Urinary bladder (tissue), 4 donors: ENCODE results near the gene STEAP1B. TPM values are rescaled to one million over a fixed set of nuclear protein-coding genes. Genes with fewer than 3 reads are reported as not detected.

Experiments
- DNase-seq: peaks from one replicate; pipeline ENCODE4 v3.0.0-alpha.2; 2015; ENCODE audit errors: extremely low spot score
- H3K27ac ChIP-seq: one replicate; pipeline ENCODE4 v1.5.1; 2013; ENCODE audit warnings: low read depth, mild to moderate bottlenecking, moderate library complexity
- H3K36me3 ChIP-seq: one replicate; pipeline ENCODE4 v1.6.1; 2013; ENCODE audit warnings: mild to moderate bottlenecking, moderate library complexity; ENCODE audit not compliant: insufficient read depth
- H3K4me1 ChIP-seq: one replicate; pipeline ENCODE4 v1.6.1; 2013; ENCODE audit warnings: mild to moderate bottlenecking, moderate library complexity; ENCODE audit not compliant: insufficient read depth
- H3K4me3 ChIP-seq: one replicate; pipeline ENCODE4 v1.5.1; 2013; ENCODE audit warnings: low read depth, low read length
- WGBS: extraction: QIAGEN DNeasy Blood & Tissue Kit; methylation state at CpG from one replicate; pipeline ENCODE4 v1.1.7; 2013; 5-methylcytosine and 5-hydroxymethylcytosine counted together
- polyA plus RNA-seq: library from polyadenylated mRNA; stranded (reverse); fragments of 200-250 nt; gene quantifications from one replicate; pipeline ENCODE4 v1.2.3, GENCODE V29; 2013
- total RNA-seq: library from RNA; depleted of rRNA; stranded (reverse); fragments of >200 nt; gene quantifications from one replicate; pipeline ENCODE4 v1.2.3, GENCODE V29; 2014
- donor health status: healthy with polysubstance abuse.
- donor health status: healthy.

Gene STEAP1B
- total and polyA plus RNA-seq, 2 donors = 0.43 to 3.2 TPM

DNA sequence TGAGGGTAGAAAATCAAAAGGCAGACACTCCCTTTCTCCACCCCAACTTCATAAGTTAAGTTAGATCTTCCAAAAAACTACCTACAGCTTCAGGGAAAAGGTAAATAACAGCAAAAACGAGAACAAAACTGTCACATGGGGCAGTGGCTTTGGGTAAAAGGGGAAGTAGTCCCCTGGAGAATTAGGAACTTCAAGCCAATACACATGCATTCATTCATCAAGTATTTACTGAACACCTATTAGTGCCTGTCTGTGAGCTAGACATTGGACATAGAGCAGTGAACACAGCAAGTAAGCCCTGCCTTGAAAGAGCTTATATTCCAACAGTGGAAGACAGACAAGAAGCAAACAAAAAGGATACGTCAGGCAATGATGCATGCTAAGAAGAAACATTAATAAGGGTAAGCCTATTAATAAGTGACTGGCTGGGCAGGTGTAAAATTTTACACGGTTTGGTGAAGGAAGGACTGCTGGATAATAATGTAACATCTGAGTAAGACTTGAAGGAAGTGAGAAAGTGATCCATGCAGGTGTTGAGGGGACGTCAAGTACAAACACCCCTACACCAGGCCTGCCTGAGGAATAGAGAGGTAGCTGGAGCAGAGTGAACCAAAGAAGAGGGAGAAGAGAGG lies 73.4 kb downstream of the STEAP1B start:
- no peak overlapping the region for H3K27ac ChIP-seq
- WGBS = 65% methylated on average over 4 of the region's 4 CpGs
- no peaks in the 10 kb centered on the region for H3K4me1 ChIP-seq
- DNase-seq = no peak
- no peak overlapping the region for H3K4me3 ChIP-seq
- no peaks in the 10 kb centered on the region for H3K36me3 ChIP-seq

DNA sequence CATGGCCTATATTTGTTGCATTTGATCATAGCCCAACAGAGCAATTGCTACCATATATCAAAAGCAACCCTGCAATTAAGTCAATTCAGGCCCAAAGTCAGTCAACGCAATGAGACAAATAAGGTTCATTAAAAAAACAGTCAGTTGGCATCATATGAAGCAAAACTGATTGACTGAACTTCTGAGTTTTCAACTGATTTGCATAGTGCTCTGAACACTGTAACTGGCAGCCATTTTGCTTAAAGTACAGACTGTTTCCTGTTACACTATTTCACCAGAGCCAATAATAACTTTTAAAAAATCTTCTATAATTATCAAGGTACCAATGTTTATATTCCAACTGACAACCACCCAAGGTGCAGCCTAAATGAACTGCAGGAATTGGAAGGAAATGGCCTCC lies 74.6 kb downstream of the STEAP1B start:
- Histone ChIP-seq H3K36me3 (no peaks in the 10 kb centered on the region), H3K4me3 (no peak overlapping the region), H3K4me1 (no peaks in the 10 kb centered on the region), H3K27ac (no peak overlapping the region)
- no peak for DNase-seq
- 99% methylated on average over 1 of the region's 1 CpG for WGBS

DNA sequence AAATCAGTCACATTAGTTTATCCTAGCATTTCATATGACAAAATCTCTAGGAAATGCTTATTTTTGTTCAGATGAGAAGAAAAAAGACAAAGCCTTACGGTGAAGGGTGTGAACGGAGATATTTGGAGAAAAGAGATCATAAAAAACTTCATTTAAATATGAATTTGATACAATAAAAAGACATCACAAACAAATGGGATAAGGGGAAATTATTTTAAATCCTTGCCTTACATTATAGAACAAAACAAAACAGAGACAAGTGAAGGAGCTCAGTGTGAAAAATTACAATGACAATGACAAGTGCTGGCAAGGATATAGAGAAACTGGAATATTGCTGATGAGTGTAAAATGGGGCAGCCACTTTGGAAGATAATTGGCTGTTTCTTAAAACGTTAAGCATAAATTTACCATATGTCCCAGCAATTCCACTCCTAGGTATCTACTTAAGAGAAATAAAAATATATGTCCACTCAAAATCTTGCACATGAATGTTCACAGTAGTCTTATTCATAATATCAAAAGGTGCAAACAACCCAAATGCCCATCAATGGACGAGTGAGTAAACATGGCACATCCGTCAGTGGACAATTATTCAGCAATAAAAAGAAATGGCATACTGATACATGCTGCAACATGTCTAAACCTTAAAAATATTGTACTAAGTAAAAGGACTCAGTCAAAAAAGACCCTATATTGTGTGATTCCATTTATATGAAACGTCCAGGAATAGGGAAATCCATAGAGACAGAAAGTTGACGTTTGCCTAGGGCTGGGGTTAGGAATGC lies 77.0 kb downstream of the STEAP1B start:
- Histone ChIP-seq H3K4me3 (no peak overlapping the region), H3K4me1 (no peaks in the 10 kb centered on the region), H3K27ac (no peak overlapping the region), H3K36me3 (no peaks in the 10 kb centered on the region)
- 71% methylated on average over 7 of the region's 7 CpGs for WGBS
- no peak for DNase-seq

DNA sequence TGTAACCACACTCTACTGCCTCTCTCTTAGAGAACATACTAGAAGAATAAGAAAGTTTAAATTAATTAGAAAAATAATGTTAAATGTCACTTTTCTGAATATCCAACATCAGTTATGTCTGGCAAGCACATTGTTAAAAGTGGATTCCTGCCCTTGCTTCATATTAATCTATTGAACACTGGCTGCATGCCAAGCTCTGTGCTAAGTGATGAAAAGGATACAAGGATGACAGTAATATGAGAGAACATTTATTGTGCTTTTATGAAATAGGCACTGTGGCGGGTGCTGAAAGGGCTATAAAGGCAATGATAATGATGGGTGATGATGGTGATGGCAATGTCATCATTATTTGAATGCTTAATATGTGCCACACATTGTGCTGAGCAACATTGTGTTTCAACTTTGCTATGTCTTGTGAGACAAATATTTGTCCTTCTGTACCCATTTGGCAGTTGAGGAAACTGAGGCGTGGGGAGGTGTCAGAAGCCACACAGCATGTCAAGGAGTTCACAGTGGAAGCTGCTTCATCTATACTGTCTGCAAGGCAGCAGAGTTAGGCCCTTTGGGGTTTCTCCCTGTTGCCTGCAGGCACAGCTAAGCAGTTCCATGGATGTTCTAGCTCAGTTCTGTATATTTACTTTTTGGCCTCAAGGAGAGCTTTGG lies 78.9 kb downstream of the STEAP1B start:
- WGBS = 61% methylated on average over 2 of the region's 2 CpGs
- DNase-seq = no peak
- no peaks in the 10 kb centered on the region for H3K4me1 ChIP-seq
- no peak overlapping the region for H3K27ac ChIP-seq
- no peaks in the 10 kb centered on the region for H3K36me3 ChIP-seq
- H3K4me3 ChIP-seq = no peak overlapping the region

DNA sequence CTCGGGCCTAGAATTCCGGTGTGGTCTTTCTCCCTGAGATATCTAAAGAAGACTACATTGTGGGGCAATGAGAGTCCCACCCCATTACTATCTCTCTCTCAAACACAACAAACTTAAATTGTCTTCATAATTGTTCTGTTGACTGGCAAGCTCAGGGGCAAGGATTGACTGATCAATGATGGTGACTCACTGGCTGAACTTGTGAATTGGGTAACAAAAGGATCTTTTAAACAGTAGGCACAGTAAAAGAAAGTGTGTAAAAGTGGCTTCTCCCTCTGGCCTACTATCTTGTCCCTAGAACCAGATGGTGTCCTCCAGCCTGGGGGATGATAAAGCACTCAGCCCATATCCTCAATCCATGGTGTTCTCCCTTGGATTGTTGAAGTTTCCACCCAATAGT lies 80.0 kb downstream of the STEAP1B start:
- no peak overlapping the region for H3K4me3 ChIP-seq
- no peaks in the 10 kb centered on the region for H3K4me1 ChIP-seq
- WGBS = 98% methylated on average over 2 of the region's 2 CpGs

DNA sequence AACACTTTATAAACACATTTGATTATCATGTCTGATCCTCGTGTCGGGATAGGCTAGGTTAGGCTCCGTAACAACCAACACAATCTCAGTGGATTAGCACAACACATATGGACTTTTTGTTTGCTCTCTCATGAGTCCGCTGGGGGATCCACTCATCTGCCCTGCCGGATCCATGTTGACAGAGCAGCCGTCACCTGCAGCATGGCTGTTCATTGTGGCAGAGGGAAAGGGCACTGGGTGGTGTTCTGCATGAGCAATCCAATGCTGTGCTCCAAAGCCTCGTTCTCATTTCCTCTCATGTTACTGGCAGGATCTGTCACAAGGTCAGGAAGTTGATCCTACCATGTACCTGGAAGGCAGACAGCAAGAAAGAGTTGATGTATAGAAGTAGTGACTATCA lies 80.5 kb downstream of the STEAP1B start:
- WGBS = 91% methylated on average over 7 of the region's 7 CpGs
- no peak for DNase-seq
- H3K4me3 ChIP-seq = no peak overlapping the region
- H3K4me1 ChIP-seq = no peaks in the 10 kb centered on the region
- H3K36me3 ChIP-seq = no peaks in the 10 kb centered on the region
- no peak overlapping the region for H3K27ac ChIP-seq

More for the DNA sequence above, 80.0 kb downstream of the STEAP1B start:
- H3K36me3 ChIP-seq = no peaks in the 10 kb centered on the region
- no peak for DNase-seq
- H3K27ac ChIP-seq = no peak overlapping the region

DNA sequence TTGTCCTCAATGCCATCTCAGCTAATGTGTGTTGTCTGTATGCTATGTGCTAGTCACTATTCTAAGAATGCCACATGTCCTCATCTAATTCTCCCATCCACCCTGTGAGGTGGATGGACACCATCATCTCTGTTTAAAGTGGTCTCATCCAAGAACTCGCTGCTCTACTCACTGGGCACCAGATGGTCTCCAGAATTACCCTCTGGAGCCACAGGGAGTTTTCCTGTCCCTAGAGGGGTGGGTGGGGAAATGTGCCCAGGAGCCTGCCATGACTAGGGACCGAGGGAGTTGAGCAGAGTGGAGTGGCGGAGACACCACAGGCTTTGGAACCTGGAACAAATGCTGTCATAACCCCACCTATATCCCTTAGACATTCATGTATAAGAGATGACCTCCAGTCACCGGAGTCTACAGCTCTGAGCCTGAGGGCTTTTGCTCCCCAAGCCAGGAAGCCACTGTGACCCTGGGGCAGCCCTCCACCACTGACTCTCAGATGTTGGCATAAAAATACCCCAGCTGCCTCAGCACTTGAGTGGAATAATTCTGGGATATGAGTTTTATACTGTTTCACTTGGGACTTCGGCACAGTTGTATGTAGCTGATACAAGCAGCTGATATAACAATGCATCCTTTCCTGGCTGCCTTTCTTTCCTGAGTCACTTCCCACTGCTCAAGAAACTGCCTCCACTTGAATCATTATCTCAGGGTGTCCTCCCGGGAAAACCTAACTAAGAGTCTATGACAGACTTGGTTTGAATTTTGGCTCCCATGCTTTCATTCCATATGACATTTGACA lies 81.5 kb downstream of the STEAP1B start:
- DNase-seq = no peak
- H3K27ac ChIP-seq = no peak overlapping the region
- WGBS = 85% methylated on average over 6 of the region's 6 CpGs

DNA sequence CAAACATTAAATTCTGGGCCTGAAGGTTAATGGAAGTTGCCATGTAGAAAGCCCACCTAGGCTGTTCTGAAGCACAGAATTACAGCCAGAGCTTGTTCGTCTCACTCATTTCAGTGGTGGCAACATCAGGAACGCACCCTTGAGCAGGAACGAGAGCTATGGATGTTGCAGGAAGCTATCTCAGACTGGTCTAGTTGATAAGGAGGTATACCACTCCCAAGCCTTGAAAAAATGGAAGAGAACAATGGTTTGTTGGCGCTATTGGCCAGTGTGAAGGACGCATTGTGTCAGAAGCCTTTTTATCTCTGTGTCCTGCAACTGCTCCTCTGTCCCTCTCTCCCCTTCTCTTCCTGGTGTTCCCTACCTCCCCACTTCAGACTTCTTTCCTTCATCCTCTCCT lies 82.1 kb downstream of the STEAP1B start:
- no peak overlapping the region for H3K27ac ChIP-seq
- no peaks in the 10 kb centered on the region for H3K36me3 ChIP-seq
- no peak overlapping the region for H3K4me3 ChIP-seq
- no peak for DNase-seq
- no peaks in the 10 kb centered on the region for H3K4me1 ChIP-seq
- 85% methylated on average over 5 of the region's 5 CpGs for WGBS

More for the DNA sequence above, 81.5 kb downstream of the STEAP1B start:
- H3K4me1 ChIP-seq = no peaks in the 10 kb centered on the region
- H3K4me3 ChIP-seq = no peak overlapping the region
- no peaks in the 10 kb centered on the region for H3K36me3 ChIP-seq

DNA sequence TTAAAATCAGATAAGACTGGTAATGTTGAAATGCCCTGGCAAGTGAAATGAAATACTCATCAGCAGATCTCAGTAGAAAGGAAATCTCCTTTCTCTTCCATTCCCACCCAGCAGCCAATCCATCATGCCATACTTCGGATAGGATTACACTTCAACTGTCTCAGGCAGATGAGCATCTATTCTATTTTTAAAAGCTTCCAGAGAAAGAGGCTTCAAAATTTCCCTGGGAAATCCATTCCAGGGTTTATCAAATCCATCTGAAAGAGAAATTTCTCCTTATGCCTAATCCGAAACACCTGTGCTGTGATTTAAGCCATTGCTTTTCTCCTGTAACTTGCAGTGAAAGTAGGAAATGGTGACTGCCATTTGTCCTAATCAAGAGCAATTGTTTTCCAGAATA lies 82.6 kb downstream of the STEAP1B start:
- H3K27ac ChIP-seq = no peak overlapping the region
- 65% methylated on average over 2 of the region's 2 CpGs for WGBS
- no peak for DNase-seq
- H3K4me1 ChIP-seq = no peaks in the 10 kb centered on the region
- no peak overlapping the region for H3K4me3 ChIP-seq
- H3K36me3 ChIP-seq = no peaks in the 10 kb centered on the region

DNA sequence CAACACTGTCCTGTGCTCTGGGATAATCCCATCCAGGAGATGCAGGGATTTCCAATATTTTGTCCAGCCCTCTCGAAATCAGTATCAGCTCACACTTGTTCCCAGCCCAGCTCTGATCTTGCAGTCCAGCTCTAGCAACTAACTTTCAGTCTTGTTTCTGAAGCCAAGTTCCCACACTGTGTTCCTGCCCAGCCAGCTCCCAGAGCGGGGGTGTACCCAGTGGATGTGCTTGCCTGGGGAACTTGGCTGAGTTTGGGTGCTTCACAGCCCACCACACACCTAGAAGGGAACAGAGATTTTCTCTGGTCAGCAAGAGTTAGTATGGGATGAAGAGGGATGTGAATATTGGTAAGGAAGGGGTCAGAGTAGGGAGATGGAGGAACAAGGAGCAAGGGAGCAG lies 85.6 kb downstream of the STEAP1B start:
- Histone ChIP-seq H3K4me1 (no peaks in the 10 kb centered on the region), H3K36me3 (no peaks in the 10 kb centered on the region), H3K27ac (no peak overlapping the region), H3K4me3 (no peak overlapping the region)
- no peak for DNase-seq
- WGBS = 93% methylated on average over 2 of the region's 2 CpGs

DNA sequence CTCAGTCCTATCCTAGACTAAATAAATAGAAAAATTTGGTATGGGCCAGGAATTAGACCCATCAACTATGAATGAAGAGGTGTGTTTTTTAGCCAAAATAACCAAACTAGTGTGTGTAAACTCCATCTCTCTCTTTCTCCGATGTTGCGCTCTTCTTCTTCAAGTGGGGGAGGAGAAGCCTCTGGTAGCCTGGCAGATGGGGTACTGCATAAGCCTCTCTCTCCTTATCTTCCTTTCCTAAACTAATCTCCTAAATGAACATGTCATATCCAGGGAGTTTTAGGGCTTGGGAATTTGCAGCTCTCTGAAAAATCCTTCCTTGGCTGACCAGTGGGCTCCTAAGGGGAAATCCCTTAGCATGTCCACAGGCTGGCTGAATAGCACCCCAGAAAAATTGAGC lies 86.8 kb downstream of the STEAP1B start:
- Histone ChIP-seq H3K27ac (no peak overlapping the region), H3K4me1 (no peaks in the 10 kb centered on the region), H3K36me3 (no peaks in the 10 kb centered on the region), H3K4me3 (no peak overlapping the region)
- DNase-seq = no peak
- 91% methylated on average over 2 of the region's 2 CpGs for WGBS

DNA sequence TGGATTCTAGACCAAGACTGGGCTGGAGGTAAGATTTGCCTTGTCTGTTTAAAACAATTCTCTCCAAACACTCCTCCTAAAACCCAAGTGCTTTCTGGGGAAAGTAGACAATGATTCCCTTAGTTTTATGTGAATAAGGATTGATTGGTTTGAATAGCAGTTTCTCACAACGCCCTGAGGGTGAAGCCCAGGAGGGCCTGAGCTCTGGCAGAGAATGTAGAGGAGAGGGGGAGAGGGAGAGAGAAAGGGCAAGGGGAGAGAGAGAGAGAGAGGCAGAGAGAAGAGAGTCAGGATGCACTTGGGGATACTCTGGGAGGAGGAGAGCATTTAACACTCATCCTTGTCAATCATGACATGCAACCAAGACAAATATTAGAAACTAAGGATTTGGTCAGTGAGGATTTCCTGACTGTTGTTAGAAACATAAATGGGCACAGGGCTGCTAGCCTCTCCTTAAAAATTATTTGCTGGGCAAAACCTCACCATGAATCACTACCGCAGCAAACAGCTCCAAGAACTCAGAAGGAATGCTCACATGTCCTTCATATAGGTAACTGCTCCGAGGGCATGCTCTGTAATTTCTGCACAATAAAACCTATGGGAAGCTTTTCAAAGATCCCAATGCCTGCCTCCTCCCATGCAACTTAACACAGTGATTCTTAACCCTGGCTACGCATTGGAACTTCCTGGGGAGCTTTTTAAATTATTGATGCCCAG lies 87.9 kb downstream of the STEAP1B start:
- Histone ChIP-seq H3K27ac (no peak overlapping the region), H3K36me3 (no peaks in the 10 kb centered on the region), H3K4me1 (no peaks in the 10 kb centered on the region), H3K4me3 (no peak overlapping the region)
- DNase-seq = no peak
- WGBS = 69% methylated on average over 4 of the region's 4 CpGs

DNA sequence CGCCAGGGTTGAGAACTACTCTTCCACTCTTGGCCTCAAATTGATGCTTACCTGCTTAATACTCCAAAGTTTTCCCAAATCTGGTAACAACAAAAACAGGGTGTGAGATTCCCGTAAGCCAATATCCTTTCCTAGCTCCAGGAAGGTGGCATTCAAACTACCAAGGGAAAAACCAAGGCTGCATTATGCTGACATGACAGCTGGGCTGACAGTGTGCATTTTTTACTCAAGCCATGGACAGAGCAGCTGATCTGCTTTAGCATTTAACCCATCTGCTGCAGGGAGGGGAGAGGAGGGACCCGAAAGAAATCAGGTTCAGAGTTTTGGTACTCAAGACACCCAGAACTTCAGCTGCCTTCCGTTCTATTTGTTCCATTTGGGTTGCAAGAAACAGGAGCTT lies 93.3 kb downstream of the STEAP1B start:
- Histone ChIP-seq H3K36me3 (no peaks in the 10 kb centered on the region), H3K4me1 (no peaks in the 10 kb centered on the region), H3K4me3 (no peak overlapping the region), H3K27ac (no peak overlapping the region)
- 95% methylated on average over 4 of the region's 4 CpGs for WGBS
- no peak for DNase-seq
